GM19328 (cell line): Measurements from ENCODE around the gene CD59.
"Not testable (repeated sequence)": the region's sequence is repeated elsewhere in the genome, so short reads cannot be mapped to it uniquely, and the experiment has no call there.

Experiments
- ATAC-seq: cut with Tn5 transposase; IDR thresholded peaks from one replicate; pipeline ENCODE4 v1.9.1; 2021; ENCODE audit warnings: mild to moderate bottlenecking, moderate library complexity; ENCODE audit not compliant: unreplicated experiment

The CD59 gene

GRCh38 chr11:33696411-33696810 lies 39.8 kb downstream of the CD59 start:
- ATAC-seq: no peak

GRCh38 chr11:33695051-33695566 lies 41.1 kb downstream of the CD59 start:
- no peak for ATAC-seq

- ATAC-seq: no peak
Measured at GRCh38 chr11:33694346-33695050, 41.7 kb downstream of the CD59 start.

- ATAC-seq: no peak
Measured at GRCh38 chr11:33692541-33692940, 43.7 kb downstream of the CD59 start.

- no peak for ATAC-seq
Measured at GRCh38 chr11:33692013-33692504, 44.2 kb downstream of the CD59 start.

- ATAC-seq: no peak
Measured at GRCh38 chr11:33691066-33691864, 45.0 kb downstream of the CD59 start.

- no peak for ATAC-seq
Measured at GRCh38 chr11:33690290-33691065, 45.7 kb downstream of the CD59 start.

- ATAC-seq: no peak
Measured at GRCh38 chr11:33689501-33689900, 46.7 kb downstream of the CD59 start.

GRCh38 chr11:33689085-33689484 lies 47.1 kb downstream of the CD59 start:
- no peak for ATAC-seq

GRCh38 chr11:33687733-33688479 lies 48.3 kb downstream of the CD59 start:
- ATAC-seq: no peak

- no peak for ATAC-seq
Measured at GRCh38 chr11:33685082-33685481, 51.1 kb downstream of the CD59 start.

GRCh38 chr11:33684003-33684706 lies 52.1 kb downstream of the CD59 start:
- ATAC-seq: no peak

- no peak for ATAC-seq
Measured at GRCh38 chr11:33682446-33682845, 53.8 kb downstream of the CD59 start.

GRCh38 chr11:33682019-33682418 lies 54.2 kb downstream of the CD59 start:
- no peak for ATAC-seq

GRCh38 chr11:33678616-33679015 lies 57.6 kb downstream of the CD59 start:
- not testable (repeated sequence) for ATAC-seq

GRCh38 chr11:33674035-33674814 lies 62.0 kb downstream of the CD59 start:
- no peak for ATAC-seq

GRCh38 chr11:33672273-33672672 lies 64.0 kb downstream of the CD59 start:
- ATAC-seq: no peak

GRCh38 chr11:33670250-33671011 lies 65.8 kb downstream of the CD59 start:
- no peak for ATAC-seq
